ENCODE data around the gene HGFAC. TPM values are rescaled to one million over a fixed set of nuclear protein-coding genes. Genes with fewer than 3 reads are reported as not detected.

HGFAC gene
- total RNA-seq, 6 donors from 2014 or later: 0.20 to 1.1 (median 0.49) TPM; not detected in 1

DNA sequence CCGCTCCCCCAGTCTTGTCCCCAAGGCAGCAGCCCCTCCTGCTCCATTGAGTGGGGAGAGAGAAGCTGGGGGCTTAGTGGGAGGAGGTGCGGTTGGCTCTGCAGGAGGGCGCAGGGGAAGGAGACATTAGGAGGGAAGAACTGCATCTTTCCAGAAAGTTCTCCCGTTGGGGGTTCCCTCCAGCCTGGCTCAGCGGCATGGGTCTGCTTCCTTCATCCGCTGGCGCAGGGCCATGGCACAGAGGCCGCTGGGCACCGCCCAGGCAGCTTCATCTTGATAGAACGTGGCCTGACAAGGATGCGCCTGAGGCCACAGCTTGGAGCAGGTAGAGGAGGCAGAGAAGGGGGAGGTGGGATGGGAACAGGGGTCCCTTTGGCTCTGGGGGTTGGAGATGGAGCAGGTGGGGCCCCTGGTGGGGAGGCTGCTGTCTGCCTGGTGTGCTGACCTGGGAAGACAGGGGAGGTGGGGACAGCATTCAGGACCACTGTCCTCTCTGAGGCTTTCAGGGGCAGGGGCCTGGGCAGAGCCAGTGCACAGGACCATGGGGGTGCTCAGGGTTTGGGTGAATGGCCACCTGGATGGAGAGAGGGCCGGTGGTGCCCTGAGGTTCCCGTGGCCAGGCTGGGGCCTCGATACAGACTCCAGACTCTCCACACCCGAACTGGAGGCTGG is 33.4 kb downstream of the HGFAC start:
- no peak for ATAC-seq (ENCODE audit: low FRiP score in 2 of 2)
- Histone ChIP-seq H3K36me3 (no peaks in the 10 kb centered on the region), H3K27ac (no peak overlapping the region), H3K27me3 (no peaks in the 10 kb centered on the region), H3K4me3 (no peak overlapping the region), H3K4me1 (peaks cover 0 to 5% (median 0%) of the 10 kb centered on the region in 4 donors), H3K9me3 (no peaks in the 10 kb centered on the region)
- 65 to 77% methylated on average over 11 to 15 of the region's 15 CpGs for WGBS, 2 donors
- DNase-seq: peak in 1 of 2 donors; percentile 57
- no peak for TF ChIP-seq EP300 (IDR thresholded peaks at IDR 0.05)
- TF ChIP-seq, protein P1, sequence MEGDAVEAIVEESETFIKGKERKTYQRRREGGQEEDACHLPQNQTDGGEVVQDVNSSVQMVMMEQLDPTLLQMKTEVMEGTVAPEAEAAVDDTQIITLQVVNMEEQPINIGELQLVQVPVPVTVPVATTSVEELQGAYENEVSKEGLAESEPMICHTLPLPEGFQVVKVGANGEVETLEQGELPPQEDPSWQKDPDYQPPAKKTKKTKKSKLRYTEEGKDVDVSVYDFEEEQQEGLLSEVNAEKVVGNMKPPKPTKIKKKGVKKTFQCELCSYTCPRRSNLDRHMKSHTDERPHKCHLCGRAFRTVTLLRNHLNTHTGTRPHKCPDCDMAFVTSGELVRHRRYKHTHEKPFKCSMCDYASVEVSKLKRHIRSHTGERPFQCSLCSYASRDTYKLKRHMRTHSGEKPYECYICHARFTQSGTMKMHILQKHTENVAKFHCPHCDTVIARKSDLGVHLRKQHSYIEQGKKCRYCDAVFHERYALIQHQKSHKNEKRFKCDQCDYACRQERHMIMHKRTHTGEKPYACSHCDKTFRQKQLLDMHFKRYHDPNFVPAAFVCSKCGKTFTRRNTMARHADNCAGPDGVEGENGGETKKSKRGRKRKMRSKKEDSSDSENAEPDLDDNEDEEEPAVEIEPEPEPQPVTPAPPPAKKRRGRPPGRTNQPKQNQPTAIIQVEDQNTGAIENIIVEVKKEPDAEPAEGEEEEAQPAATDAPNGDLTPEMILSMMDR (IDR thresholded peaks at IDR 0.05): no peak
- TF ChIP-seq POLR2AphosphoS5 (IDR thresholded peaks at IDR 0.05): no peak
- TF ChIP-seq POLR2A (IDR thresholded peaks at IDR 0.05): no peak

DNA sequence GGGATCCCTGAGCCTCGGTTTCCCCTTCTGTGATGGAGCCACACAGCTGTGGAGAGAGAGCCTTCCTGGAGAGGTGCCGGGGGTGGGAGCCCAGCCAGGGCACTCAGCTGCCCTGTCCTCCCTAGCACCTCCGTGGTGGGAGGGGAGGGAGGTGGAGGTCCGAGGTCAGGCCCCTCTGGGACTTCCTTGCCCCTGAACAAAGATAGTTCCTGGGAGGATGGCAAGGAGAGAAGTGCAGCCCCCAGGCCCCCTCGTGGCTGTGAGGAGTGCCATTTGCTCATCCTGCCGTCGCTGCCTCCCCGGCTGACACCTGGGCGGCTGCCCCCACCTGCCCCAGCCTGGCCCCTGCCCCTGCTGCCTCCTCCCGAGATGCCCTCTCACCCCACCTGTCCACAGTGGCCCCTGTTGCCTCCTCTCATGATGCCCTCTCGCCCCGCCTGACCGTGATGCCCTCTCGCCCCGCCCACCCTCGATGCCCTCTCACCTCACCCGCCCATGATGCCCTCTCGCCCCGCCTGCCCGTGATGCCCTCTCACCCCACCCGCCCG is 34.0 kb downstream of the HGFAC start:
- no peaks in the 10 kb centered on the region for H3K9me3 ChIP-seq
- H3K27me3 ChIP-seq: no peaks in the 10 kb centered on the region
- DNase-seq: peak in 1 of 2 donors; percentile 54
- no peak overlapping the region for H3K4me3 ChIP-seq
- ATAC-seq (ENCODE audit: low FRiP score in 2 of 2): no peak
- WGBS, 2 donors: 73 to 83% methylated on average over 15 to 16 of the region's 22 CpGs
- TF ChIP-seq POLR2AphosphoS5 (IDR thresholded peaks at IDR 0.05) (no peak), POLR2A (IDR thresholded peaks at IDR 0.05) (no peak), EP300 (IDR thresholded peaks at IDR 0.05) (no peak)
- TF ChIP-seq, protein P1 (IDR thresholded peaks at IDR 0.05): no peak
- no peaks in the 10 kb centered on the region for H3K36me3 ChIP-seq
- H3K27ac ChIP-seq: no peak overlapping the region
- H3K4me1 ChIP-seq: peaks cover 0 to 5% (median 3%) of the 10 kb centered on the region in 4 donors

DNA sequence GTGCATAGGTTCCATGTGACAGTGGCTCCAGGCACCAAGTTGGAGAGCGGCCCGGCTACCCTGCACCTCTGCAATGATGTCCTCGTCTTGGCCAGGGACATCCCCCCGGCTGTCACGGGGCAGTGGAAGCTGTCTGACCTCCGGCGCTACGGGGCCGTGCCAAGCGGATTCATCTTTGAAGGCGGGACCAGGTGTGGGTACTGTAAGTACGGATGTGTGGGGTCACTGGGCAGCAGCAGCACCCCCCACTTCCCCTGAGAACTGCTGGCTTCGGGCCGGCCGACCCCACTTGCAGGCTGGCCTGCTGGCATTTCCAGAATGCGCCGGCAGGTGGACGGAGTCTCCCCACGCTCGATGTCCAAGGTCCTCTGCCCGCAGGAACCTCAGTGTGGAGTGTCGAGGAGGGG is 34.6 kb downstream of the HGFAC start:
- TF ChIP-seq, protein P1 (IDR thresholded peaks at IDR 0.05): no peak
- no peak for TF ChIP-seq EP300 (IDR thresholded peaks at IDR 0.05)
- TF ChIP-seq POLR2AphosphoS5 (IDR thresholded peaks at IDR 0.05): no peak
- TF ChIP-seq POLR2A (IDR thresholded peaks at IDR 0.05): no peak
- ATAC-seq (ENCODE audit: low FRiP score in 2 of 2): no peak
- WGBS, 2 donors: 75 to 88% methylated on average over 9 to 16 of the region's 22 CpGs
- Histone ChIP-seq H3K9me3 (no peaks in the 10 kb centered on the region), H3K27me3 (no peaks in the 10 kb centered on the region), H3K36me3 (no peaks in the 10 kb centered on the region), H3K4me1 (peaks cover 0 to 8% (median 4%) of the 10 kb centered on the region in 4 donors), H3K27ac (no peak overlapping the region), H3K4me3 (no peak overlapping the region)
- peak in 1 of 2 donors; percentile 81 for DNase-seq

DNA sequence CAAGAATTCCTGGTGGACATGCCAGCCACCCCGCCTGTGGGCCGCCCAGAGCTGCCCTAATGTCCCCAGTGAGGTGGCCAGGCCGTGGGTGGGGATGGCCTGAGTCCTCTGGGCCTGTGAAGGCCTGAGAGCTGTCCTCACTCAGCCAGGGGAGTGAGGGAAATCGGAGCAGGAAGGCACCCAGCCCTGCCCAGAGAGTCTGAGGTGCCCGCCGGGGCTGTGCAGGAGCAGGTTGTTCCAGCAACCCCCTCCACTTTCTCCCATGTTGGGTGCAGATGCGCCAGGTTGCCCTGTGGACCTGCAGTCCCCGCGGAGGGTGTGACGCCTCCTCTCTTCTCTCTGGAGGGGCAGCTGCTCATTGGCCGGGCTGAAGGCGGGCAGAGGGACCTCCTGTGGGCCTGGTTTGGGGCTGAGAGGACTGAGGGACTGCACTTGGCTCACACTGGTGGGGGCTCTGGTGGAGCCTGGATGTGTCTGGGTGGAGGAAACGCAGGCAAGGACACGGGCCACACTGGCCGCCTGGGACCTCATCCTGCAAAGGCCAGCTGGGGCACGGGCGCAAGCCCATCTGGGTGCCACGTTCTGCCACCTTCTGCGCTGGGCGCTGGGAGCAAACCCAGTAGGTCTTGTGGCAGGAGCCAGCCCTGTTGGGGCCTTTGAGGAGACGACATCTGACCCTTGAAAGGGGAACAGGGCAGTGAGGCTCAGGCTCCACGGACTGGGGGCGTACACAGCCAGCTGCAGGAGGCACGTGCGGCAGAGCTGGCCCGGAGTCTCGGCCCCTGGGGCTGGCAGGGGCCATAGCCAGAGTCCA is 35.4 kb downstream of the HGFAC start:
- DNase-seq (peak in 1 of 2 donors; percentile 69), ATAC-seq (ENCODE audit: low FRiP score in 2 of 2) (no peak)
- Histone ChIP-seq H3K4me3 (no peak overlapping the region), H3K9me3 (no peaks in the 10 kb centered on the region), H3K4me1 (peaks cover 0 to 8% (median 4%) of the 10 kb centered on the region in 4 donors), H3K27me3 (no peaks in the 10 kb centered on the region), H3K27ac (no peak overlapping the region), H3K36me3 (no peaks in the 10 kb centered on the region)
- TF ChIP-seq POLR2A (IDR thresholded peaks at IDR 0.05) (no peak), EP300 (IDR thresholded peaks at IDR 0.05) (no peak), POLR2AphosphoS5 (IDR thresholded peaks at IDR 0.05) (no peak)
- TF ChIP-seq, protein P1 (IDR thresholded peaks at IDR 0.05): no peak
- WGBS, 2 donors: 86 to 94% methylated on average over 20 to 26 of the region's 27 CpGs

All from upper lobe of left lung (tissue), 6 donors.